Subcutaneous adipose tissue (tissue), 4 donors: Measurements from ENCODE around the gene PACSIN2. TPM values are rescaled to one million over a fixed set of nuclear protein-coding genes. Genes with fewer than 3 reads are reported as not detected.

Source experiments
- CTCF ChIP-seq: fragments of 450-650 bp; IDR thresholded peaks from one replicate; pipeline ENCODE4 v1.5.1; 2016; ENCODE audit warnings: low read depth, mild to moderate bottlenecking, control low read depth, antibody characterized with exemption, moderate library complexity
- total RNA-seq, 4 donors: library from RNA; depleted of rRNA; stranded (reverse); fragments of >200 nt; gene quantifications; one replicate each; pipeline ENCODE4 v1.1.0, GENCODE V29; 2016

PACSIN2 gene
- total RNA-seq, 4 donors from 2014 or later = 36.5 to 45.8 (median 39.9) TPM

- no peak for TF ChIP-seq CTCF
Observed at GRCh38 chr22:42978453-42979103, 36.4 kb downstream of the PACSIN2 start.

- no peak for TF ChIP-seq CTCF
Observed at GRCh38 chr22:42977569-42977968, 37.4 kb downstream of the PACSIN2 start.

- TF ChIP-seq CTCF = no peak
Observed at GRCh38 chr22:42976217-42976933, 38.6 kb downstream of the PACSIN2 start.

GRCh38 chr22:42974223-42974622 is 40.7 kb downstream of the PACSIN2 start:
- TF ChIP-seq CTCF = no peak

- TF ChIP-seq CTCF = no peak
Observed at GRCh38 chr22:42973536-42973881, 41.4 kb downstream of the PACSIN2 start.

GRCh38 chr22:42972649-42973535 is 42.1 kb downstream of the PACSIN2 start:
- no peak for TF ChIP-seq CTCF

GRCh38 chr22:42970029-42970428 is 44.9 kb downstream of the PACSIN2 start:
- TF ChIP-seq CTCF = no peak
